Gastrocnemius medialis (tissue), 4 donors: ENCODE data around the gene OSTF1. TPM values are rescaled to one million over a fixed set of nuclear protein-coding genes. Genes with fewer than 3 reads are reported as not detected.

Source experiments
- ATAC-seq, 2 donors: fragments of 150-250 bp; one replicate each; pipeline ENCODE4 v1.9.1; 2016
- DNase-seq, 2 donors: peaks; one replicate each; pipeline ENCODE4 v3.0.0-alpha.2; 2019
- H3K27ac ChIP-seq, 4 donors: fragments of 200-600 bp; sonication (generic); 1 replicate in 1 of 4; 2 replicates in 3 of 4; pipeline ENCODE4 v1.5.1; 2016 to 2018; ENCODE audit warnings: mild to moderate bottlenecking in 2 of 4, moderate library complexity in 1 of 4
- H3K27me3 ChIP-seq, 3 donors: fragments of 200-600 bp; sonication (generic) in 2 of 3; 1 replicate in 1 of 3; 2 replicates in 2 of 3; pipeline versions ENCODE4 v1.5.1 to v1.6.0; 2016 to 2019; ENCODE audit warnings: mild to moderate bottlenecking in 1 of 3, moderate library complexity in 1 of 3
- H3K36me3 ChIP-seq, 2 donors: fragments of 200-600 bp; sonication (generic) in 1 of 2; one replicate each; pipeline ENCODE4 v1.5.1; 2017 to 2018
- H3K4me1 ChIP-seq, 2 donors: fragments of 200-600 bp; sonication (generic) in 1 of 2; one replicate each; pipeline ENCODE4 v1.5.1; 2016 to 2017; ENCODE audit warnings: mild to moderate bottlenecking in 2 of 2
- H3K4me3 ChIP-seq, 4 donors: fragments of 200-600 bp; sonication (generic) in 3 of 4; 1 replicate in 1 of 4; 2 replicates in 3 of 4; pipeline ENCODE4 v1.5.1; 2016 to 2019; ENCODE audit warnings: mild to moderate bottlenecking in 2 of 4
- H3K9me3 ChIP-seq, 3 donors: fragments of 200-600 bp; sonication (generic) in 2 of 3; 1 replicate in 1 of 3; 2 replicates in 2 of 3; pipeline ENCODE4 v1.5.1; 2016 to 2019
- POLR2A ChIP-seq, 2 donors: fragments of 450-650 bp; IDR thresholded peaks; one replicate each; pipeline ENCODE4 v1.6.1; 2017; ENCODE audit warnings: antibody characterized with exemption in 2 of 2, mild to moderate bottlenecking in 2 of 2, moderate library complexity in 2 of 2
- in situ Hi-C, 4 donors: fragments of 200-750 bp; cut with MboI; loops; one replicate each; pipeline versions ENCODE4 v1.15.0 to v1.8.0; 2017; ENCODE audit warnings: low sequenced_read_pairs in 4 of 4
- intact Hi-C: fragments of 100-400 bp; cut with DNase I; formaldehyde crosslinking; loops from one replicate; pipeline ENCODE4 v1.15.1; 2023; ENCODE audit warnings: low total_unique reads
- total RNA-seq, 4 donors: library from RNA; depleted of rRNA; stranded (reverse); fragments of >200 nt; gene quantifications; one replicate each; pipeline versions ENCODE4 v1.1.0 to v1.2.3, GENCODE V29; 2016
- TF ChIP-seq, protein P1 (sequence below), 5 experiments: fragments of 450-650 bp in 3 of 5; fragments of 200-600 bp in 2 of 5; sonication (generic) in 2 of 5; IDR thresholded peaks in 4 of 5; conservative IDR thresholded peaks in 1 of 5; 1 replicate in 4 of 5; 2 replicates in 1 of 5; pipeline ENCODE4 v1.5.1; 2016 to 2019; ENCODE audit warnings: antibody characterized with exemption in 5 of 5, mild to moderate bottlenecking in 3 of 5, moderate library complexity in 3 of 5

OSTF1 gene
- total RNA-seq, 4 donors from 2014 or later = 5.2 to 9.8 (median 6.2) TPM

DNA sequence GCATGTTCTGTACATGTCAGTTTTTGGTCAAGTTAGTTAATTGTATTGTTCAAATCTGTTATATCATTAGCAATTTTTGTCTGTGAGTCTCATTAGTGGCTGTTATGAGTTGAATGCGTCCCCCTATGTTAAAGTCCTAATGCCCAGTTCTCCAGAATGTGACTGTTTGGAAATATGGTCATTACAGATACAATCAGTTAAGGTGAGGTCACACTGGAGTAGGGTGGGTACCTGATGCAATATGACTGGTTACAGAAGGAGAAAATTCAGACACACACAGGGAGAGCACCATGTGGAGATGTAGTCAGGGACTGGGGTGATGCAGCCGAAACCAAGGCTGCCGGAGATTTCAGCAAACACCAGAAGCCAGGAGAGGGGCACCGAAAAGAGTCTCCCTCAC is 15.4 kb upstream of the OSTF1 start:
- Histone ChIP-seq H3K27ac (no peak overlapping the region), H3K27me3 (no peaks in the 10 kb centered on the region), H3K4me1 (no peaks in the 10 kb centered on the region), H3K36me3 (peaks cover 0 to 13% of the 10 kb centered on the region in 2 donors), H3K9me3 (no peaks in the 10 kb centered on the region), H3K4me3 (no peak overlapping the region)
- TF ChIP-seq, protein P1, sequence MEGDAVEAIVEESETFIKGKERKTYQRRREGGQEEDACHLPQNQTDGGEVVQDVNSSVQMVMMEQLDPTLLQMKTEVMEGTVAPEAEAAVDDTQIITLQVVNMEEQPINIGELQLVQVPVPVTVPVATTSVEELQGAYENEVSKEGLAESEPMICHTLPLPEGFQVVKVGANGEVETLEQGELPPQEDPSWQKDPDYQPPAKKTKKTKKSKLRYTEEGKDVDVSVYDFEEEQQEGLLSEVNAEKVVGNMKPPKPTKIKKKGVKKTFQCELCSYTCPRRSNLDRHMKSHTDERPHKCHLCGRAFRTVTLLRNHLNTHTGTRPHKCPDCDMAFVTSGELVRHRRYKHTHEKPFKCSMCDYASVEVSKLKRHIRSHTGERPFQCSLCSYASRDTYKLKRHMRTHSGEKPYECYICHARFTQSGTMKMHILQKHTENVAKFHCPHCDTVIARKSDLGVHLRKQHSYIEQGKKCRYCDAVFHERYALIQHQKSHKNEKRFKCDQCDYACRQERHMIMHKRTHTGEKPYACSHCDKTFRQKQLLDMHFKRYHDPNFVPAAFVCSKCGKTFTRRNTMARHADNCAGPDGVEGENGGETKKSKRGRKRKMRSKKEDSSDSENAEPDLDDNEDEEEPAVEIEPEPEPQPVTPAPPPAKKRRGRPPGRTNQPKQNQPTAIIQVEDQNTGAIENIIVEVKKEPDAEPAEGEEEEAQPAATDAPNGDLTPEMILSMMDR (IDR thresholded peaks at IDR 0.05 in 4 of 5, conservative IDR thresholded peaks at IDR 0.05 in 1 of 5) = no peak
- TF ChIP-seq POLR2A (IDR thresholded peaks at IDR 0.05) = no peak
- intact Hi-C loops (no loop called here), in situ Hi-C loops (loop anchor here in 1 of 4 donors (10.0 kb wide), 2 partner anchors 48 to 118 kb away; partner anchors contain the start of genes C9orf40 and CARNMT1)
- ATAC-seq (no peak), DNase-seq (no peak)

DNA sequence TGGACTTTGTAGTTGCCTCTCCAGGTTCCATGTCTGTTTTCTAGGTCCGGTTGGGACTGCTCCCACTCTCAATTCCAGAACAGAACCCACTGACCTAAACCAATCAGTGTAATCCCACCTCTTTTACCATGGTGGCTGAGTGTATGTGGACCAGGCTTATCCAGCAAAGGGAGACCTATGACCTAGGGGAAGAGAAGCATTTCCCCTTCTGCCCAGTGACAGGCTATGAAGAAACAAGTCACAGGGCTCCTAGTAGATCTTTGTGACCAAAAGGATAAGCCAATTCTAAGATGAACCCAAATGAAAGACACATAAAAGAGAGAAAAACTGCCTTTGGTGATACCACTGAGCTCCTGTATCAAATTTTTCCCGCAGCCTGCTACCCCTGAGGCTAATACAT is 6.7 kb upstream of the OSTF1 start:
- Histone ChIP-seq H3K36me3 (no peaks in the 10 kb centered on the region), H3K27me3 (no peaks in the 10 kb centered on the region), H3K4me1 (peaks cover 0 to 8% of the 10 kb centered on the region in 2 donors), H3K4me3 (no peak overlapping the region), H3K9me3 (no peaks in the 10 kb centered on the region), H3K27ac (no peak overlapping the region)
- in situ Hi-C loops = loop anchor here in 1 of 4 donors (10.0 kb wide), 1 partner anchor 57 kb away; the partner anchor contains the start of gene CARNMT1
- ATAC-seq (no peak), DNase-seq (no peak)
- intact Hi-C loops = loop anchor here (10.0 kb wide), 1 partner anchor 1313 kb away; the partner anchor contains the start of gene RFK
- TF ChIP-seq, protein P1 (IDR thresholded peaks at IDR 0.05 in 4 of 5, conservative IDR thresholded peaks at IDR 0.05 in 1 of 5) = no peak
- no peak for TF ChIP-seq POLR2A (IDR thresholded peaks at IDR 0.05)

GRCh38 chr9:75083188-75083970 is 4.9 kb upstream of the OSTF1 start:
- peak overlapping the region in 3 of 4 donors; percentile 20 to 63 (median 58) for H3K27ac ChIP-seq
- no peaks in the 10 kb centered on the region for H3K9me3 ChIP-seq
- no peak overlapping the region for H3K4me3 ChIP-seq
- DNase-seq (peak in 1 of 2 donors; percentile 49), ATAC-seq (peak in 1 of 2 donors; percentile 31)
- H3K36me3 ChIP-seq = no peaks in the 10 kb centered on the region
- peaks cover 0 to 8% of the 10 kb centered on the region in 2 donors for H3K4me1 ChIP-seq
- TF ChIP-seq, protein P1 (IDR thresholded peaks at IDR 0.05 in 4 of 5, conservative IDR thresholded peaks at IDR 0.05 in 1 of 5) = no peak
- TF ChIP-seq POLR2A (IDR thresholded peaks at IDR 0.05) = no peak
- in situ Hi-C loops = loop anchor here in 1 of 4 donors (10.0 kb wide), 1 partner anchor 59 kb away; the partner anchor contains the start of gene CARNMT1
- intact Hi-C loops = loop anchor here (10.0 kb wide), 1 partner anchor 1311 kb away; the partner anchor contains the start of gene RFK
- H3K27me3 ChIP-seq = no peaks in the 10 kb centered on the region

- in situ Hi-C loops (loop anchor here in 1 of 4 donors (10.0 kb wide), 1 partner anchor 59 kb away; the partner anchor contains the start of gene CARNMT1), intact Hi-C loops (loop anchor here (10.0 kb wide), 1 partner anchor 1311 kb away; the partner anchor contains the start of gene RFK)
- no peaks in the 10 kb centered on the region for H3K27me3 ChIP-seq
- peak overlapping the region in 3 of 4 donors; percentile 20 to 63 (median 58) for H3K27ac ChIP-seq
- H3K4me1 ChIP-seq = peaks cover 0 to 8% of the 10 kb centered on the region in 2 donors
- H3K4me3 ChIP-seq = no peak overlapping the region
- no peaks in the 10 kb centered on the region for H3K36me3 ChIP-seq
- DNase-seq (no peak), ATAC-seq (no peak)
- TF ChIP-seq, protein P1 (IDR thresholded peaks at IDR 0.05 in 4 of 5, conservative IDR thresholded peaks at IDR 0.05 in 1 of 5) = no peak
- no peak for TF ChIP-seq POLR2A (IDR thresholded peaks at IDR 0.05)
- H3K9me3 ChIP-seq = no peaks in the 10 kb centered on the region
Observed at GRCh38 chr9:75084081-75084672, 4.1 kb upstream of the OSTF1 start.
